OCI-LY7 (cell line): Measurements from ENCODE around the gene TAF3. TPM values are rescaled to one million over a fixed set of nuclear protein-coding genes. Genes with fewer than 3 reads are reported as not detected.

Source experiments
- BruUV-seq: library from RNA; stranded (reverse); fragments of 400-500 nt; replicated peaks from 2 replicates; lab custom pipeline; 2021; lab: Mats Ljungman, UMichigan
- CTCF ChIA-PET: fragments of 300-600 bp; sonication (Branson Sonifier 250); formaldehyde crosslinking; loops from one replicate; lab custom pipeline; 2022; ENCODE audit warnings: antibody characterized with exemption; ENCODE audit not compliant: unreplicated experiment; lab: Charles Lee
- POLR2A ChIA-PET: fragments of 300-600 bp; sonication (Branson Sonifier 250); formaldehyde crosslinking; loops from one replicate; lab custom pipeline; 2022; ENCODE audit warnings: antibody characterized with exemption; lab: Charles Lee
- DNase-seq: peaks from one replicate; pipeline ENCODE4 v3.0.0-alpha.2; 2015; ENCODE audit warnings: low spot score
- H2AFZ ChIP-seq: fragments of 200-600 bp; sonication (generic), shearing (Covaris generic); 2 replicates; pipeline ENCODE4 v1.6.1; 2014; ENCODE audit warnings: mild to moderate bottlenecking, antibody characterized with exemption, low read length, moderate library complexity
- H3K27ac ChIP-seq: fragments of 200-600 bp; sonication (generic); 2 replicates; pipeline ENCODE4 v1.5.1; 2014; ENCODE audit warnings: mixed run types, low read depth, mild to moderate bottlenecking, moderate library complexity, low read length, inconsistent platforms; ENCODE audit not compliant: poor library complexity, severe bottlenecking
- H3K36me3 ChIP-seq: fragments of 200-600 bp; sonication (generic); 2 replicates; pipeline ENCODE4 v1.6.1; 2014; ENCODE audit warnings: mild to moderate bottlenecking, antibody characterized with exemption, low read length, moderate library complexity, mixed read lengths; ENCODE audit not compliant: insufficient read depth
- H3K4me1 ChIP-seq: fragments of 200-600 bp; sonication (generic); 2 replicates; pipeline ENCODE4 v1.5.1; 2014; ENCODE audit warnings: mild to moderate bottlenecking, low read length; ENCODE audit not compliant: insufficient read depth, poor library complexity, severe bottlenecking
- H3K4me2 ChIP-seq: fragments of 200-600 bp; sonication (generic); 2 replicates; pipeline ENCODE4 v1.6.1; 2014; ENCODE audit warnings: mild to moderate bottlenecking, low read length
- H3K4me3 ChIP-seq: fragments of 200-600 bp; sonication (generic); 2 replicates; pipeline ENCODE4 v1.5.1; 2014; ENCODE audit warnings: mild to moderate bottlenecking, low read depth, low read length; ENCODE audit not compliant: poor library complexity, severe bottlenecking
- H3K79me2 ChIP-seq: fragments of 200-600 bp; sonication (generic); 2 replicates; pipeline ENCODE4 v1.6.1; 2016; ENCODE audit warnings: low read depth, mild to moderate bottlenecking, low read length, moderate library complexity, mixed read lengths; ENCODE audit not compliant: insufficient read depth
- H3K9me2 ChIP-seq: fragments of 200-600 bp; sonication (generic); 2 replicates; pipeline ENCODE4 v1.6.1; 2016; ENCODE audit warnings: mild to moderate bottlenecking, low read length, mixed read lengths; ENCODE audit not compliant: insufficient read depth
- H3K9me3 ChIP-seq: fragments of 200-600 bp; sonication (generic); 2 replicates; pipeline ENCODE4 v1.6.1; 2014; ENCODE audit warnings: mild to moderate bottlenecking, mixed run types, low read length, mixed read lengths
- H4K20me1 ChIP-seq: fragments of 200-600 bp; sonication (generic); 2 replicates; pipeline ENCODE4 v1.6.1; 2014; ENCODE audit warnings: mild to moderate bottlenecking, antibody characterized with exemption, low read length, moderate library complexity, mixed read lengths; ENCODE audit not compliant: insufficient read depth
- CTCF ChIP-seq: fragments of 200-600 bp; sonication (generic); conservative IDR thresholded peaks from 2 replicates; pipeline ENCODE4 v1.5.1; 2014; ENCODE audit warnings: mild to moderate bottlenecking, antibody characterized with exemption, low read length, moderate library complexity, mixed read lengths
- EZH2phosphoT487 ChIP-seq: fragments of 200-600 bp; sonication (generic); IDR thresholded peaks from 2 replicates; pipeline ENCODE4 v1.6.1; 2018; ENCODE audit warnings: low read depth, borderline replicate concordance, mild to moderate bottlenecking, mixed run types, antibody characterized with exemption, low read length, moderate library complexity, mixed read lengths
- intact Hi-C: fragments of 100-400 bp; cut with micrococcal nuclease; formaldehyde crosslinking; loops from one replicate; pipeline ENCODE4 v1.10.0; 2022; ENCODE audit not compliant: unreplicated experiment
- total RNA-seq, 2 experiments: library from RNA; depleted of rRNA in 1 of 2; stranded (reverse); fragments of >200 nt in 1 of 2; shearing (Covaris generic) in 1 of 2; gene quantifications; 2 replicates each; pipeline ENCODE4 v1.2.3, GENCODE V29; 2014 to 2022

Gene TAF3
- total RNA-seq, 2 experiments from 2014 or later: 3.8 to 11.1 TPM

- Histone ChIP-seq H3K4me2 (no peak overlapping the region), H3K4me3 (no peak overlapping the region), H3K9me3 (no peaks in the 10 kb centered on the region), H3K9me2 (no peaks in the 10 kb centered on the region), H3K27ac (no peak overlapping the region), H2AFZ (no peak overlapping the region), H3K4me1 (no peaks in the 10 kb centered on the region), H3K79me2 (no peaks in the 10 kb centered on the region), H4K20me1 (no peaks in the 10 kb centered on the region), H3K36me3 (no peaks in the 10 kb centered on the region)
- POLR2A ChIA-PET: no interaction called here
- TF ChIP-seq EZH2phosphoT487: no peak
- TF ChIP-seq CTCF: no peak
- no peak for DNase-seq
- intact Hi-C loops: no loop called here
- no TSS peak for BruUV-seq
- CTCF ChIA-PET: interaction anchor here (0.6 kb wide), 1 partner anchor 14 kb away, joined by 4 read pairs; no protein-coding TSS in a partner anchor
These were observed 227.6 kb downstream of the TAF3 start for GRCh38 chr10:8045726-8046494.

- intact Hi-C loops: no loop called here
- no peaks in the 10 kb centered on the region for H3K4me1 ChIP-seq
- H4K20me1 ChIP-seq: no peaks in the 10 kb centered on the region
- ChIA-PET CTCF (no interaction called here), POLR2A (no interaction called here)
- no peaks in the 10 kb centered on the region for H3K79me2 ChIP-seq
- H3K9me3 ChIP-seq: no peaks in the 10 kb centered on the region
- H2AFZ ChIP-seq: no peak overlapping the region
- H3K9me2 ChIP-seq: no peaks in the 10 kb centered on the region
- H3K4me3 ChIP-seq: no peak overlapping the region
- no peak for TF ChIP-seq CTCF
- no peak for TF ChIP-seq EZH2phosphoT487
- no peak for DNase-seq
- H3K27ac ChIP-seq: no peak overlapping the region
- no TSS peak for BruUV-seq
- no peaks in the 10 kb centered on the region for H3K36me3 ChIP-seq
- H3K4me2 ChIP-seq: no peak overlapping the region
These were observed 229.4 kb downstream of the TAF3 start for GRCh38 chr10:8047452-8048280.
